GM18520 (cell line): ENCODE measurements around the gene DNASE1L1.

Experiments used
- ATAC-seq: cut with Tn5 transposase; IDR thresholded peaks from one replicate; pipeline ENCODE4 v1.9.1; 2021; ENCODE audit not compliant: unreplicated experiment

The DNASE1L1 gene

GRCh38 chrX:154436983-154437752, 28.1 kb upstream of the DNASE1L1 start, which contains the start of gene GDI1:
GDI1 (plus strand) TSS chrX:154437154; CDS start chrX:154437255, 101 bp downstream.
- ATAC-seq, result no peak

- no peak for ATAC-seq
Measured at GRCh38 chrX:154436374-154436982, 27.4 kb upstream of the DNASE1L1 start.

- no peak for ATAC-seq
Measured at GRCh38 chrX:154435171-154435733, 26.2 kb upstream of the DNASE1L1 start.

GRCh38 chrX:154434394-154435168, 25.5 kb upstream of the DNASE1L1 start:
- ATAC-seq, result no peak

- no peak for ATAC-seq
Measured at GRCh38 chrX:154433605-154434004, 24.6 kb upstream of the DNASE1L1 start.

GRCh38 chrX:154432210-154432609, 23.2 kb upstream of the DNASE1L1 start:
- ATAC-seq, result no peak

GRCh38 chrX:154431341-154431740, 22.3 kb upstream of the DNASE1L1 start:
- ATAC-seq, result no peak

GRCh38 chrX:154430916-154431315, 21.9 kb upstream of the DNASE1L1 start:
- no peak for ATAC-seq

- no peak for ATAC-seq
Measured at GRCh38 chrX:154430479-154430878, 21.4 kb upstream of the DNASE1L1 start.

- ATAC-seq, result no peak
Measured at GRCh38 chrX:154429711-154430110, 20.7 kb upstream of the DNASE1L1 start.

- ATAC-seq, result peak; percentile 98
Measured at GRCh38 chrX:154428176-154429171, 19.4 kb upstream of the DNASE1L1 start, which contains the start of gene ATP6AP1. ATP6AP1 (plus strand) TSS chrX:154428677; CDS start chrX:154428693, 16 bp downstream.

GRCh38 chrX:154426916-154427770, 18.1 kb upstream of the DNASE1L1 start:
- ATAC-seq, result no peak

- ATAC-seq, result no peak
Measured at GRCh38 chrX:154420402-154420756, 11.3 kb upstream of the DNASE1L1 start.

GRCh38 chrX:154419688-154420401, 10.8 kb upstream of the DNASE1L1 start:
- no peak for ATAC-seq

GRCh38 chrX:154419189-154419588, 10.1 kb upstream of the DNASE1L1 start:
- no peak for ATAC-seq

- no peak for ATAC-seq
Measured at GRCh38 chrX:154417157-154417556, 8.1 kb upstream of the DNASE1L1 start.

- no peak for ATAC-seq
Measured at GRCh38 chrX:154413142-154413541, 4.1 kb upstream of the DNASE1L1 start.

GRCh38 chrX:154412468-154412867, 3.4 kb upstream of the DNASE1L1 start:
- no peak for ATAC-seq

- peak; percentile 35 for ATAC-seq
Measured at GRCh38 chrX:154411981-154412340, 2.9 kb upstream of the DNASE1L1 start.
